Brain microvascular endothelial cell (primary cell): ENCODE data around the gene OTOG.
"Not testable (repeated sequence)": the region's sequence is repeated elsewhere in the genome, so short reads cannot be mapped to it uniquely, and the experiment has no call there.

ENCODE experiments used
- DNase-seq: peaks from one replicate; pipeline ENCODE4 v3.0.0-alpha.2; 2020
- H3K27ac ChIP-seq: fragments of 250-450 bp; sonication (Bioruptor Pico); 2 replicates; pipeline ENCODE4 v1.5.1; 2020; ENCODE audit warnings: mild to moderate bottlenecking, moderate library complexity
- H3K27me3 ChIP-seq: fragments of 250-450 bp; sonication (Bioruptor Pico); replicated peaks from 2 replicates; pipeline ENCODE4 v1.5.1; 2020; ENCODE audit warnings: mild to moderate bottlenecking
- H3K36me3 ChIP-seq: fragments of 250-450 bp; sonication (Bioruptor Pico); replicated peaks from 2 replicates; pipeline ENCODE4 v1.5.1; 2020; ENCODE audit warnings: mild to moderate bottlenecking
- H3K4me3 ChIP-seq: 2 replicates; pipeline ENCODE4 v1.5.1; 2011; ENCODE audit warnings: low read depth, mild to moderate bottlenecking, control low read depth, low read length, moderate library complexity
- in situ Hi-C: cut with HindIII; loops from 2 replicates; pipeline ENCODE4 v1.10.0; 2017; ENCODE audit warnings: low sequenced_read_pairs, low pct_ligation_motif_present
- TF ChIP-seq, protein P1 (sequence below): IDR thresholded peaks from 2 replicates; pipeline ENCODE4 v1.5.1; 2011; ENCODE audit warnings: low read depth, mild to moderate bottlenecking, moderate library complexity, low read length, control low read depth, inconsistent platforms; ENCODE audit errors: missing control alignments

Gene OTOG

DNA sequence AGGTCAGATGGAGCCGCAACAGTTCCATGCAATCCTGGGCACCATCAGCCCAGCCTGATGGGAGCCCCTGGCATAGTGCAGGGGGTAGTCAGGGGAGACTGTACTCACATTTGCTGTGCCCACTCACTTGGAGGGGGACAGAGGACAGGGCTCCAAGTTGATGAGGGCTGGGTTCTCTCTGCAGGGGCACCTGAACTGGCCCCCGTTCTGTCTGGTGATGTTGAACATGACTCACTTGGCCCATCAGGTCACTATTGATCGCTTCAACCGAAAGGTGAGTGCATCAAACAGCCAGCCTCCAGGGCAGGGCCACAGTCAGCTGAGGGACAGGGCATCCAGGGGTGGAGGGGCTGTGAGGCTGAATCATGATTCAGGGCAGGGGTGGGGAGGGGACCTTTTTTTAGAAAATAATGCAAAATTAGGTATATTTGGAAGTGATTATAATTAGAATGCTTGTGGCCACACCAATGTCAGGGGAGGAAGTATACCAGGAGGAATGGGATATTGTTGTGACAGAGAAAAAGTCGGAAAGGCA lies 66.4 kb downstream of the OTOG start:
- H3K27ac ChIP-seq: no peak overlapping the region
- H3K36me3 ChIP-seq: no peaks in the 10 kb centered on the region
- DNase-seq: no peak
- in situ Hi-C loops: no loop called here
- H3K4me3 ChIP-seq: no peak overlapping the region
- TF ChIP-seq, protein P1, sequence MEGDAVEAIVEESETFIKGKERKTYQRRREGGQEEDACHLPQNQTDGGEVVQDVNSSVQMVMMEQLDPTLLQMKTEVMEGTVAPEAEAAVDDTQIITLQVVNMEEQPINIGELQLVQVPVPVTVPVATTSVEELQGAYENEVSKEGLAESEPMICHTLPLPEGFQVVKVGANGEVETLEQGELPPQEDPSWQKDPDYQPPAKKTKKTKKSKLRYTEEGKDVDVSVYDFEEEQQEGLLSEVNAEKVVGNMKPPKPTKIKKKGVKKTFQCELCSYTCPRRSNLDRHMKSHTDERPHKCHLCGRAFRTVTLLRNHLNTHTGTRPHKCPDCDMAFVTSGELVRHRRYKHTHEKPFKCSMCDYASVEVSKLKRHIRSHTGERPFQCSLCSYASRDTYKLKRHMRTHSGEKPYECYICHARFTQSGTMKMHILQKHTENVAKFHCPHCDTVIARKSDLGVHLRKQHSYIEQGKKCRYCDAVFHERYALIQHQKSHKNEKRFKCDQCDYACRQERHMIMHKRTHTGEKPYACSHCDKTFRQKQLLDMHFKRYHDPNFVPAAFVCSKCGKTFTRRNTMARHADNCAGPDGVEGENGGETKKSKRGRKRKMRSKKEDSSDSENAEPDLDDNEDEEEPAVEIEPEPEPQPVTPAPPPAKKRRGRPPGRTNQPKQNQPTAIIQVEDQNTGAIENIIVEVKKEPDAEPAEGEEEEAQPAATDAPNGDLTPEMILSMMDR: no peak
- H3K27me3 ChIP-seq: no peaks in the 10 kb centered on the region

DNA sequence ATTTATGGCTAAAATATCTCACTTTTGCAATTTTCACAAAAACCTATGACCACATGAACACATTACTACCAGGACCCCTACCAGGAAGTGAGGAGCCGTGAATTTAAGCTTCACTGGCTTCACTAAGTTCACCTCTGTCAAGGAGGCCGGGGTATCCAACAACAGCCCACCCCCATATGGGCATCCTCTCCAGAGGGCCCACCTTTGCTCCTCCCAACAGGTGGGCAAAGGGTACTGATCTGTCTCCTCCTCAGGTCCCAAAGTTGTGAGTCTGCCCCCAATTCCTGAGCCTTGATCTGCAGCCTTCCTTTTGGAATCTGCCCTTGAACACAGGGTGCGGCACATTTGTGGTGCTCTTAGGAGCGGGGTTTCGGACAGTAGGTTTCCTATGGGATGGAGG lies 66.9 kb downstream of the OTOG start:
- TF ChIP-seq, protein P1: no peak
- in situ Hi-C loops: no loop called here
- DNase-seq: no peak
- Histone ChIP-seq H3K4me3 (no peak overlapping the region), H3K27ac (no peak overlapping the region), H3K27me3 (no peaks in the 10 kb centered on the region), H3K36me3 (no peaks in the 10 kb centered on the region)

DNA sequence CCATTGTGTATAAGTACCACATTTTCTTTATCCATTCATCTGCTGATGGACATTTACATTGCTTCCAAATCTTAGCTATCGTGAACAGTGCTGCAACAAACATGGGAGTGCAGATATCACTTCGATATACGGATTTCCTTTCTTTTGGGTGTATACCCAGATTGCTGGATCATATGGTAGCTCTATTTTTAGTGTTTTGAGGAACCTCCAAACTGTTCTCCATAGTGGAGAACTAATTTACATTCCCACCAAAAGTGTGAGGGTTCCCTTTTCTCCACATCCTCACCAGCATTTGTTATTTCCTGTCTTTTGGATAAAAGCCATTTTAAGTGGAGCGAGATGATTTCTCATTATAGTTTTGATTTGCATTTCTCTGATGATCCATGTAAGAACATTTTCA lies 75.7 kb downstream of the OTOG start:
- H3K27me3 ChIP-seq, H3K4me3 ChIP-seq, in situ Hi-C loops, H3K27ac ChIP-seq, DNase-seq, H3K36me3 ChIP-seq: not testable (repeated sequence)

DNA sequence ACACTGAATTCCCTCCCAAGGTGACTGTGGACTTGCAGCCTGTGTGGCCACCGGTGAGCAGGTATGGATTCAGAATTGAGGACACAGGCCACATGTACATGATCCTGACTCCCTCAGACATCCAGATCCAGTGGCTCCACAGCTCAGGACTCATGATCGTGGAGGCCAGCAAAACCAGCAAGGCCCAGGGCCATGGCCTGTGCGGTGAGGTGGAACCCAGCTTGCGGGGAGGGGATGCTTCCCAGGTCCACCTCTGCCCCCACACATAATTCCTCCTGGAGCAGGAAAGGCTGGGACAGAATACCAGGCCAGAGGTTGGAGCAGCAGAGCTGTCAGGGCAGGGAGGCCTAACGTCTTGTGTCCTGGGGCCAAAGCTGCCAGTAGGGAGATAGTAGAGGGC lies 82.1 kb downstream of the OTOG start:
- H3K4me3 ChIP-seq: no peak overlapping the region
- H3K27ac ChIP-seq: no peak overlapping the region
- no peaks in the 10 kb centered on the region for H3K36me3 ChIP-seq
- DNase-seq: no peak
- TF ChIP-seq, protein P1: no peak
- no peaks in the 10 kb centered on the region for H3K27me3 ChIP-seq
- in situ Hi-C loops: no loop called here

DNA sequence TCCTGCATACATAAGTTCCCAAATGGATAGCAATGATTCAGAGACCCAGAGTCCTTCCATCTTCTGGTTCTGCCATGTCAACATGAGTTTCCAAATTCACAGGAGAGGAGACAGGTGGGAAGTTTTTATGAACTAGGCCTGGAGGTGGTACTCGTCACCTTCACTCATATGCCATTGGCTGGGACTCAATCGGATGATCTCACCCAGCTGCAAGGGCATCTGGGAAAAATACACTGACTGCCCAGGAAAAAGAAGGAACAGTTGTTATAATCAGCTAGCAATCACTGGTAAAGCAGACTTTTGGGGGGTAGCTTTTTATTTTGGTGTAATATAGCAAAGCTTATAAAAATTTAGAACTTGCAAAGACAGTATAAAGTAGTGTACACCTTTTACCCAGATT lies 83.9 kb downstream of the OTOG start:
- no peak for DNase-seq
- in situ Hi-C loops: no loop called here
- TF ChIP-seq, protein P1: no peak
- Histone ChIP-seq H3K4me3 (no peak overlapping the region), H3K36me3 (no peaks in the 10 kb centered on the region), H3K27ac (no peak overlapping the region), H3K27me3 (no peaks in the 10 kb centered on the region)

DNA sequence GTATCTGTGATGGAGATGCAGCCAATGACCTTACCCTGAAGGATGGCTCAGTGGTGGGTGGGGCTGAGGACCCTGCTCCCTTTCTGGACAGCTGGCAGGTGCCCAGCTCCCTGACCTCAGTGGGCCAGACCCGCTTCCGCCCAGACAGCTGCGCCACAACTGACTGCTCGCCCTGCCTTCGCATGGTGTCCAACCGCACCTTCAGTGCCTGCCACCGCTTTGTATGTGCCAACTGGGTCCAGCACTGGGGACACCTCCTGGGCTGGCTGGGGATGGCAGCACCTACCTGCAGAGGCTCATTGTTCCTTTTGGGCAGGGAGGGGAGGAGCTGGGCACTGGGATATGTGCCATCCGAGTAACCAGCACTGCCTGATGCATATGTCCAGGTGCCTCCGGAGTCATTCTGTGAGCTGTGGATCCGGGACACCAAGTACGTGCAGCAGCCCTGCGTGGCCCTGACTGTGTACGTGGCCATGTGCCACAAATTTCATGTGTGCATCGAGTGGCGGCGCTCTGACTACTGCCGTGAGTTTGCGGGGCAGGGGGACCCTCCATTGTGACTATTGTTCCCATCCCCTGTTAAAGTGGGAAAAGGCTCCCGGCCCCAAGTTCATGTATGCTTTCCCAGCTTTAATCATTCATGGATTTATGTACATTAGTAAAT lies 84.8 kb downstream of the OTOG start:
- in situ Hi-C loops: no loop called here
- Histone ChIP-seq H3K27ac (no peak overlapping the region), H3K36me3 (no peaks in the 10 kb centered on the region), H3K27me3 (no peaks in the 10 kb centered on the region), H3K4me3 (no peak overlapping the region)
- DNase-seq: no peak
- TF ChIP-seq, protein P1: no peak
